ENCODE results near the gene C1orf141. TPM values are rescaled to one million over a fixed set of nuclear protein-coding genes. Genes with fewer than 3 reads are reported as not detected.
"Not testable (repeated sequence)": the region's sequence is repeated elsewhere in the genome, so short reads cannot be mapped to it uniquely, and the experiment has no call there.

The C1orf141 gene
- total RNA-seq, 1 donor from 2014 or later: not detected

GRCh38 chr1:67085326-67085725 lies 49.4 kb downstream of the C1orf141 start:
- DNase-seq: no peak

DNA sequence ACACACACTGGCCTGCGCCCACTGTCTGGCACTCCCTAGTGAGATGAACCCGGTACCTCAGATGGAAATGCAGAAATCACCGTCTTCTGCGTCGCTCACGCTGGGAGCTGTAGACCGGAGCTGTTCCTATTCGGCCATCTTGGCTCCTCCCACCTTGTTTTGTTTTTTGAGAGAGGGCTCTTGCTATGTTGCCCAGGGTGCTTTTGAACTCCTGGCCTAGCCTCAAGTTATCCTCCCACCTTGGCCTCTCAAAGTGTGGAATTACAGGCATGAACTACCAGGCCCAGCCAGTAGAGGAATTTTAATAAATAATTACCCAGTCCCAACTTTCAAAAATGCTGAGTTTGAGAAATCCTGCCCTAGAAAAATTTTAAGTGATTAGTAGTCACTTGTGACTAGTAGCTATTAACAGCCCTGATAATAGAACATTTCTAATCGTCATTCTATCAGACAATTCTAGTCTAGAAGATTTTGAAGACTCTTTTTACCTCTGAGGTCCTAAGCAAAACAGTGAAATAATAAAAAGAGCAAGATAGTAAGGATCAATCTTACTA lies 49.9 kb downstream of the C1orf141 start:
- no peak for DNase-seq

GRCh38 chr1:67078291-67078690 lies 56.5 kb downstream of the C1orf141 start:
- DNase-seq: no peak

GRCh38 chr1:67077593-67077992 lies 57.2 kb downstream of the C1orf141 start:
- no peak for DNase-seq

- DNase-seq: no peak
These were observed 62.0 kb downstream of the C1orf141 start for GRCh38 chr1:67072749-67073148.

DNA sequence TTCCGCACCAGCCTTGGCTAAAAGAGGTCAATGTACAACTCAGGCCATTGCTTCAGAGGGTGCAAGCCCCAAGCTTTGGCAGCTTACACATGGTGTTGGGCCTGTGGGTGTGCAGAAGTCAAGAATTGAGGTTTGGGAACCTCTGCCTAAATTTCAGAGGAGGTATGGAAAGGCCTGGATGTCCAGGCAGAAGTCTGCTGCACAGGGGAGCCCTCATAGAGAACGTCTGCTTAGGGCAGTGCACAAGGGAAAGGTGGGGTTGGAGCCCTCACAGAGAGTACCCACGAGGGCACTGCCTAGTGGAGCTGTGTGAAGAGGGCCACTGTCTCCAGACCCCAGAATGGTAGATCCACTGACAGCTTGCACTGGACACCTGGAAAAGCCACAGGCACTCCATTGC lies 67.1 kb downstream of the C1orf141 start:
- DNase-seq: not testable (repeated sequence)

DNA sequence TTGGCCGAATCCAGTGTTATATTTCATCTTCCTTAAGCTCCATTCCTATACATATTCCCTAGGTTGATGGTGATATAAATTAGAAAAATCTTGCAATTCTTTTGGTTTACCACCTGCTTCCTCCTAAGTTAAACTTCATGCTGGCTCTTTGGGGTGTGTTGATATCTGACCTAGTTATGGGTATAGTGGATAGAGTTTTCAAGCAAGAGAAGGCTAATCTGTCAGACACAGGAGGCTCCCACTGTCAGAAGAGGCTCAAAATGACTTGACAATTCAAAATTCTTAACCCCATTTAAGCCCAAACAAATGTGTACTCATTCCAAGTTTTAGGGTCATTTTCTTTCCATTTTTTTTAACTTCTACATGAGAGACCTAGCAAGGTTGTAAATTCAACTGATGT lies 72.4 kb downstream of the C1orf141 start:
- DNase-seq: no peak

DNA sequence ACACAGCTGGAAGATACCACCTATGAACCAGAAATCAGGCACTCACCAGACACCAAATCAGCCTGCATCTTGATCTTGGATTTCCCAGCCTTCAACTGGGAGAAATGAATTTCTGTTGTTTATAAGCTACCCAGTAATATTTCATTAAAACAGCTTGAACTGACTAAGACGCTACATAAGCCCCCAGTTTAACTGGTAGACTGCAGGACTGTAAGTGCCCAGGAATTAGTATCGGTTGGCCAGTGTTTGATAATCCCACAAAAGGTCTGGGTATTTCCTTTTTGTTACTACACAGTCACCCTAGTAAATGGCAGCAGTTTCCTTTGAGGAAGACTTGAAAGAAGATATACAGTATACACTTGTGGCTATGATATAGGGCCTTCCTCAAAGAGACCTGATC lies 73.5 kb downstream of the C1orf141 start:
- no peak for DNase-seq

GRCh38 chr1:67060811-67061218 lies 74.0 kb downstream of the C1orf141 start:
- DNase-seq: no peak

DNA sequence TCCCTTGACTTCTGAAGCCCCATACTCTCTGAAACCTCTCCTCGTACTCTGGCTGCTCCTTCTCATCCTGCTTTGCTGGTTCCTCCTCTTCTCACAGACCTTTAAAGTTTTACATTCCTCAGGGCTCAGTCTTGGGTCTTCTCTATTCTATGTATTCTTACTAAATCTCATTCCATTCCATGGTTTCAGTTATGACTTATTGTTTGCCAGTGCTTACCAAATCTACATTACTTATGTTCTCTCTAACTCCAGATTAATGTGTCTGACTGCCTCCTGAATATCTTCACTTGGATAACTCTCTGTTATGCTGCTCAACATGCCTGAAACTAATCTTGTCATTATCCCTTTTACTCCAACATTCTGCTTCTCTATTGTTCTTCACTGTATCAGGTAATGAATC lies 75.4 kb downstream of the C1orf141 start:
- DNase-seq: no peak

GRCh38 chr1:67058761-67059160 lies 76.0 kb downstream of the C1orf141 start:
- DNase-seq: no peak

- no peak for DNase-seq
These were observed 76.5 kb downstream of the C1orf141 start for GRCh38 chr1:67058242-67058641.

GRCh38 chr1:67053785-67054772 lies 80.7 kb downstream of the C1orf141 start, which contains the start of gene SLC35D1:
TSS of gene SLC35D1 (minus strand) at chr1:67054148. CDS start at chr1:67054013, 135 bp downstream.
- DNase-seq: peak; percentile 94

DNA sequence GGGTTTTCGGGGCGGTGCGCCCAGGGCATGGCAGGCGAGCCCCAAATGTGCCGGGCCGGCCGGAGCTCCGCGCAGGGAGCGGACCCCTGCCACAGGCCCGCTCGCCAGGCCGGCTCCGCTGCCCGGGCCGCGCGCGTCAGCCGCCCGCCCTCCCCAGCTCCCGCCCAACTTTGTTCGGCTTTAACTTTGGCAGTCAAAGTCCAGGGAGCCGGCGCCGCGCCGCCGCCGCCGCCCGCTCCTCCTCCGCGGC lies 81.3 kb downstream of the C1orf141 start:
- DNase-seq: no peak

DNA sequence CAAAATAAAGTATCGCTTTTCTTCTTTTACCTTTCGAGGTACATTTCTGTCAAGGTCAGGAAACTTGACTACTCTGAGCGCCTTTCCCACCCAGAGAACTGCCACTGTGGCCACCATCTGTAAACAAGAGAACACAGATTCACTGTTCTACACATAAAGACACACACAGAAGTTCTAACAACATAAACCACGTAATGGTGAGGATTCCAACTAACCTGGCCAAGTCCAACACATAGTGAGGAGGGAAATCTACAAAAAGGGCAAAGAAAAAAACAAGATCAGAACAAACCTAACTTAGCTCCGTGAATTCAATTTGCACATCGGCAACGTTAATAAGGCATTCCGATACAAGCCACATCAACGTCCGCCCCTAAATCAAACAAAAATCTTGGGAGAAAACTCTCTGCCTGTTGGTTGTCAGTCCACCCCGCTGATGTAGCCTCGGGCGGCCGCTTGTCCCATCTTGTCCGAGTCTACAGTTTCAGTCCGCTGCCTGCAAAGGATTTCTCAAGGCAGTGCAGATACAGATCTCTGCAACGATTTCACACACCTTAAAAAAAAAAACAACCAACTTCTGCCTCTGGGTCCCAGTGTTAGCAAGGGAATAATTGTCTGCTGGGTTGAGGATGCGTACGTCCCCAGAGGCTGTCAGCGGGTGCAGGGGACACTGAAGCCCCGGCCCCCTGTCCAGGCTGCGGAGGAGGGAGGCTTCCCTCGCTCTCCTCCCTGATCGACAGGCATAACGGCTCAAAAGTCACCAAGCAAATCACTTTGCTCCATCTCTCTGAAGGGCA lies 81.8 kb downstream of the C1orf141 start:
- peak; percentile 74 for DNase-seq

DNA sequence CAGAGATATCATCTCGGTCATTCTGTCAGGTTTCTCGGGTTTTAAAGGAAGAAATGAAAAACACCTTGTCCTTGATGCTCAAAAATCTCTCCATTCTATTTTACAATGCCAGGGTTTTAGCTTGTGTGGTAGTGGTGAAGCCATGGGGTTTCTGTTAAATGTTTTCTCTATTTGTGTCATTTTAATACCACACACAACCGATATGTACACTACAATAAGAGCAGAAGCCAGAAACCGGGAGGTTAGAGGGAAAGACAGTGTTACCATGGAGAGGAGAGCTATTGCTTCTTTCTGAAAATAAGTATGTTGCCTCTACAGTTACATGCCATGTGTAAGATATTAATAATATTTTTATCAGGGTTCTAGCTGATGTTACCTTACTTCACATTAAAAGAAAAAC lies 83.6 kb downstream of the C1orf141 start:
- no peak for DNase-seq

DNA sequence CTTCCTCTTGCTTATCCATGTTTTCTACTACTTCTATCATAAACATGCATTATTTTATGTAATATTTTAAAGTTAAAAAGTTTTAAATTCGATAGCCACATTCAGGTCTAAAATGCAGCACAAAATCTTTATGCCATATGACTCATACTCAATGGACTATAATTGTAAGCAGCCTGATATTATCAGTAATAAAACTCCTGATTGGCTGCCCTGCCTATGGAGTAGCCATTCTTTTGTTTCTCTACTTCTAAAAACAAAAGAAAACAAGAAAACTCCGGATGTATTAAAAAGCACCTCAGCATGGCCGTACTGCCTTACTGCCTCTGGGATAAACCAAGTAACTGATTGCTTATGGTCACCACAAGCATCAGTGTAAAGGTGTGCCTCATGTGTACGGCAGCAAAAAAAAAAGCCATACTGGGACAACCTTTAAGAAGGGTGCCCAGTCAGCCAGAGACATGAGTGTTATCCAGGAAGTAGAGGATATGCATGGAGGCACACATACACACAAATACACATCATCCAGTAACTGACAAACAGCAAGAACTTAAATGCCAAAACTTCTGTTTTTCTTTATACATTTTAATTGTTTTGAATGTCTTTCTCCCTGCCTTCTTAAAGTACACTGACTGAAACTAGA lies 90.0 kb downstream of the C1orf141 start:
- DNase-seq: no peak

DNA sequence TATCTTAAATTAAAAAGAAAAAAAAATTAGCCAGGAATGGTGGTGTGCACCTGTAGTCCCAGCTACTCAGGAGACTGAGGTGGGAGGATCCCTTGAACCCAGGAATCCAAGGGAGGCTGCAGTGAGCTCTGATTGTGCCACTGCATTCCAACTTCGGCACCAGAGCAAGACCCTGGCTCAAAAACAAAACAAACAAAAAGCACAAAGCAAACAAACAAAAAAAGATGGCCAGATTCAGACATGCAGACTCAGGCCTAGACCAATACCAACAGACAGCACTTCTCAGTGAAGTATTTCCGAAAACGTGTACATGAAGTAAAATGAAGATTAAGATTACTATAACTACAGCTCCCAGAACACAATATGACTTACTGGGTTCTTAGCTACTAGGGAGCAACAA lies 91.4 kb downstream of the C1orf141 start:
- DNase-seq: no peak

Data from tongue (tissue), 2 donors.